ENCODE results near the gene PAIP1.
A peak's percentile ranks its signal among the peaks of the same experiment; 100 is the strongest.
"Not testable (repeated sequence)": the region's sequence is repeated elsewhere in the genome, so short reads cannot be mapped to it uniquely, and the experiment has no call there.

The PAIP1 gene

DNA sequence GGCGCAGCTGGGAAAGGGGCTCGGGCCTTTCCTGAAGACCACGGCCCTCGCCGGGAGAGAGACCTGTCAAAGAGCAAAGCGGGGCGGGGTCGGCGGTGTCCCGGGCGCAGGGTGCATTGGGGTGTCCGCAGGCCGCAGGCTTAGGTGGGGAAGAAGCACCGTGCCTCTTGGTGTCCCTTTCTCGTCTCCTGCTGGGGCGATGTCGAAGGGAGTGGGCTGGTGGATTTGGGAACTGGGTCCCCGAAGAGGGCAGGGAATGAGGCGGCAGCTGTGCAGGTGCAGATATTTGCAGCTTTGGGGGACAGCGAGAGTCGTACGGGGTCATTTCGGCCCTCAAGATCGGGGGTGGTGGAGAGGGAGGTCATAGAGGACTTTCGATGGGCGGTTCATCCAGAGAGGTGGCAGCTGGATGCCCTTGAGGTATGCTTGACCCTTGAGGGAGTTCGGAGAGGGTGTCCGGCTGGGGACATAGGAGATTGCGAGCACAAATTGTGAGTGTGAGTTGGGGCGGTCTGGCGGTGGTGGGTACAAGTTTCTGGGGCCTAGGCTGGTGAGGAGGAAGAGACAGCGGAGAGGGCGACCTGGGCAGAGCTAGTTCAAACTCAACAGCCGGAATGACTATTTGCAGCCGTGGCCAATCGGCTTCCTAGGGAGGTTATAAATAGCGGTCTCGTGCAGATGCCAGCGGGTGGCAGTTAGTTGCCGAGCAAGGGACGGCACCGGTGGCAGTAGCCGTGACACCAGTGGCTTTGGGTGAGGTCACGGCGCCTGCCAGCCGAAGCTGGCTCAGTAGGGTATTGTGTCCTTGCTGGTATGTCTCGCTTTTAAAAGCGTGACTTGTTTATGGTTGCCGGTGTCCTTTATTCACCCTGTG, 46.7 kb upstream of the PAIP1 start:
- peak overlapping the region; percentile 91 for H3K27ac ChIP-seq (ENCODE audit: low read length)

GRCh38 chr5:43602461-43603343, 45.8 kb upstream of the PAIP1 start, which contains the start of gene NNT:
TSS of gene NNT (plus strand) at chr5:43603180. CDS start at chr5:43609196, 6,016 bp downstream.
- H3K27ac ChIP-seq (ENCODE audit: low read length): peak within 1 kb of the TSS; percentile 91
- H2AFZ ChIP-seq (ENCODE audit: low read depth, low read length): peak within 1 kb of the TSS; percentile 100
- H3K36me3 ChIP-seq (ENCODE audit: insufficient read depth, low read length): peaks cover 7% of the 10 kb centered on the region
- no peaks in the 10 kb centered on the region; the same call in 1 of the 2 replicates for H4K20me1 ChIP-seq (ENCODE audit: insufficient read depth, low read length)
- peak within 1 kb of the TSS; percentile 85 for H3K9ac ChIP-seq (ENCODE audit: low read depth, low read length)
- TF ChIP-seq, protein P1, sequence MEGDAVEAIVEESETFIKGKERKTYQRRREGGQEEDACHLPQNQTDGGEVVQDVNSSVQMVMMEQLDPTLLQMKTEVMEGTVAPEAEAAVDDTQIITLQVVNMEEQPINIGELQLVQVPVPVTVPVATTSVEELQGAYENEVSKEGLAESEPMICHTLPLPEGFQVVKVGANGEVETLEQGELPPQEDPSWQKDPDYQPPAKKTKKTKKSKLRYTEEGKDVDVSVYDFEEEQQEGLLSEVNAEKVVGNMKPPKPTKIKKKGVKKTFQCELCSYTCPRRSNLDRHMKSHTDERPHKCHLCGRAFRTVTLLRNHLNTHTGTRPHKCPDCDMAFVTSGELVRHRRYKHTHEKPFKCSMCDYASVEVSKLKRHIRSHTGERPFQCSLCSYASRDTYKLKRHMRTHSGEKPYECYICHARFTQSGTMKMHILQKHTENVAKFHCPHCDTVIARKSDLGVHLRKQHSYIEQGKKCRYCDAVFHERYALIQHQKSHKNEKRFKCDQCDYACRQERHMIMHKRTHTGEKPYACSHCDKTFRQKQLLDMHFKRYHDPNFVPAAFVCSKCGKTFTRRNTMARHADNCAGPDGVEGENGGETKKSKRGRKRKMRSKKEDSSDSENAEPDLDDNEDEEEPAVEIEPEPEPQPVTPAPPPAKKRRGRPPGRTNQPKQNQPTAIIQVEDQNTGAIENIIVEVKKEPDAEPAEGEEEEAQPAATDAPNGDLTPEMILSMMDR (IDR thresholded peaks at IDR 0.05; ENCODE audit: borderline replicate concordance, extremely low read depth, low read length, poor library complexity, severe bottlenecking): no peak
- no peak for TF ChIP-seq EZH2 (IDR thresholded peaks at IDR 0.05; ENCODE audit: borderline replicate concordance, low read depth, low read length, severe bottlenecking)
- H3K27me3 ChIP-seq (ENCODE audit: insufficient read depth, low read length, poor library complexity): no peaks in the 10 kb centered on the region
- ATAC-seq (ENCODE audit: insufficient read depth, low read depth) (peak; percentile 84), DNase-seq (peak; percentile 82)
- H3K4me2 ChIP-seq (ENCODE audit: insufficient read depth, low read length): peak within 1 kb of the TSS; percentile 81
- H3K9me3 ChIP-seq (ENCODE audit: insufficient read depth, low read length, severe bottlenecking): no peaks in the 10 kb centered on the region
- H3K4me3 ChIP-seq (ENCODE audit: low read depth in 1 of 2, low read length in 2 of 2): peak within 1 kb of the TSS; percentile 92 to 99
- peaks cover 73% of the 10 kb centered on the region for H3K79me2 ChIP-seq (ENCODE audit: insufficient read depth, low read length)
- H3K4me1 ChIP-seq (ENCODE audit: insufficient read depth, low read length): peaks cover 44% of the 10 kb centered on the region

More for the DNA sequence above, 46.7 kb upstream of the PAIP1 start:
- Histone ChIP-seq H4K20me1 (ENCODE audit: insufficient read depth, low read length) (no peaks in the 10 kb centered on the region; the same call in 1 of the 2 replicates), H3K36me3 (ENCODE audit: insufficient read depth, low read length) (peaks cover 12% of the 10 kb centered on the region), H3K4me1 (ENCODE audit: insufficient read depth, low read length) (peaks cover 44% of the 10 kb centered on the region), H2AFZ (ENCODE audit: low read depth, low read length) (peak overlapping the region; percentile 100), H3K4me2 (ENCODE audit: insufficient read depth, low read length) (peak overlapping the region; percentile 81), H3K9me3 (ENCODE audit: insufficient read depth, low read length, severe bottlenecking) (no peaks in the 10 kb centered on the region), H3K9ac (ENCODE audit: low read depth, low read length) (peak overlapping the region; percentile 85), H3K4me3 (ENCODE audit: low read depth in 1 of 2, low read length in 2 of 2) (peak overlapping the region; percentile 92 to 99), H3K79me2 (ENCODE audit: insufficient read depth, low read length) (peaks cover 81% of the 10 kb centered on the region), H3K27me3 (ENCODE audit: insufficient read depth, low read length, poor library complexity) (no peaks in the 10 kb centered on the region)
- DNase-seq: peak; percentile 76
- TF ChIP-seq, protein P1 (IDR thresholded peaks at IDR 0.05; ENCODE audit: borderline replicate concordance, extremely low read depth, low read length, poor library complexity, severe bottlenecking): no peak
- no peak for TF ChIP-seq EZH2 (IDR thresholded peaks at IDR 0.05; ENCODE audit: borderline replicate concordance, low read depth, low read length, severe bottlenecking)
- peak; percentile 72 for ATAC-seq (ENCODE audit: insufficient read depth, low read depth)

DNA sequence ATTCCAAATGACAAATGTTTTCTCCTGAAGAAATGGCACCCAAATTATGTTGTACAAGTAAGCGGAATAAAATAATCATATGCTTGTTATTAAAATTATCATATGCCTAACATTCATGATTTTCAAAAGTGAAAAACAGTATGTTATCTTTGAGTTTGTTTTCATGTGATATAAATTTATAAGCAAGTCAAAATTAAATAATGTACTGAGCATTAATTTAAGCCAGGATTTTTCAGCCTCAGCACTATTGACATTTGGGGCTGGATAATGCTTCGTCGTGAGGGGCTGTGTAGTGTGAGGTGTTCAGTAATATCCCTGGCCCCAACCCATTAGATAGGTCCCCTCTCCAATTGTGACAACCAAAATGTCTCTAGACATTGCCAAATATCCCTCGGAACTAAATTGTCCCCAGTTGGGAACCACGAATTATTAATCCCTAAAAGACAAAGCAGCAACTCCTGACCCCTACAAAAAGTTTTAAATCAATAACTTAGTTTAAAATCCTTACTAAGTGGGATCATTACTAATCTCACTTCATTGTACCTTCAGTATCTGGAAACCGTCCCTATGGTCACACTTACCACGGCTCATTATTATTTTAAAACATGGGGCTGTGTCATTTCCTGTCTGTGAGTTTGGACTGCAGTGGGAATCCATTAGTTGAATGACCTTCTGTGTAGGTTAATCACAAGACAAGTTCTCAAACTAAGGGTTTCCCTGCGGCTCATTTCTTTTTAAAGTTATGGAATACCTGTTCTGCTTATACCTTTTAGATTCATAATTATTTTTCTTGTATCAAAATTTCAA, 44.8 kb upstream of the PAIP1 start:
- Histone ChIP-seq H3K36me3 (ENCODE audit: insufficient read depth, low read length) (peaks cover 7% of the 10 kb centered on the region), H2AFZ (ENCODE audit: low read depth, low read length) (peak overlapping the region; percentile 100), H3K4me2 (ENCODE audit: insufficient read depth, low read length) (peak overlapping the region; percentile 81), H4K20me1 (ENCODE audit: insufficient read depth, low read length) (no peaks in the 10 kb centered on the region; the same call in 1 of the 2 replicates), H3K4me3 (ENCODE audit: low read depth in 1 of 2, low read length in 2 of 2) (peak overlapping the region; percentile 92 to 99), H3K4me1 (ENCODE audit: insufficient read depth, low read length) (peaks cover 44% of the 10 kb centered on the region), H3K9ac (ENCODE audit: low read depth, low read length) (peak overlapping the region; percentile 85), H3K9me3 (ENCODE audit: insufficient read depth, low read length, severe bottlenecking) (no peaks in the 10 kb centered on the region), H3K27me3 (ENCODE audit: insufficient read depth, low read length, poor library complexity) (no peaks in the 10 kb centered on the region), H3K27ac (ENCODE audit: low read length) (peak overlapping the region; percentile 91), H3K79me2 (ENCODE audit: insufficient read depth, low read length) (peaks cover 64% of the 10 kb centered on the region)
- no peak for DNase-seq
- ATAC-seq (ENCODE audit: insufficient read depth, low read depth): no peak
- TF ChIP-seq, protein P1 (IDR thresholded peaks at IDR 0.05; ENCODE audit: borderline replicate concordance, extremely low read depth, low read length, poor library complexity, severe bottlenecking): no peak
- no peak for TF ChIP-seq EZH2 (IDR thresholded peaks at IDR 0.05; ENCODE audit: borderline replicate concordance, low read depth, low read length, severe bottlenecking)

GRCh38 chr5:43598927-43599326, 42.0 kb upstream of the PAIP1 start:
- DNase-seq; H3K36me3 ChIP-seq (ENCODE audit: insufficient read depth, low read length); H3K27ac ChIP-seq (ENCODE audit: low read length); H3K9ac ChIP-seq (ENCODE audit: low read depth, low read length); H3K4me2 ChIP-seq (ENCODE audit: insufficient read depth, low read length); ATAC-seq (ENCODE audit: insufficient read depth, low read depth); H4K20me1 ChIP-seq (ENCODE audit: insufficient read depth, low read length); H3K9me3 ChIP-seq (ENCODE audit: insufficient read depth, low read length, severe bottlenecking); H2AFZ ChIP-seq (ENCODE audit: low read depth, low read length); H3K27me3 ChIP-seq (ENCODE audit: insufficient read depth, low read length, poor library complexity); H3K4me3 ChIP-seq (ENCODE audit: low read depth in 1 of 2, low read length in 2 of 2): not testable (repeated sequence)
- peaks cover 25% of the 10 kb centered on the region for H3K4me1 ChIP-seq (ENCODE audit: insufficient read depth, low read length)
- H3K79me2 ChIP-seq (ENCODE audit: insufficient read depth, low read length): peaks cover 39% of the 10 kb centered on the region
